Mesothelial cell of epicardium (in vitro differentiated cells): Measurements from ENCODE around the gene FDPS. TPM values are rescaled to one million over a fixed set of nuclear protein-coding genes. Genes with fewer than 3 reads are reported as not detected.

ENCODE experiments used
- DNase-seq, 2 experiments: peaks; one replicate each; pipeline ENCODE4 v3.0.0; 2021; ENCODE audit warnings: low spot score in 2 of 2; ENCODE audit not compliant: unreplicated experiment in 2 of 2
- H3K27ac Mint-ChIP-seq: 2 replicates; pipeline ENCODE4 v1.8.0; 2021; ENCODE audit warnings: mixed read lengths
- H3K27me3 Mint-ChIP-seq: 2 replicates; pipeline ENCODE4 v1.8.0; 2021; ENCODE audit warnings: low read depth, mixed read lengths
- H3K36me3 Mint-ChIP-seq: 2 replicates; pipeline ENCODE4 v1.8.0; 2021; ENCODE audit warnings: mixed read lengths
- H3K4me1 Mint-ChIP-seq: 2 replicates; pipeline ENCODE4 v1.8.0; 2021; ENCODE audit warnings: mixed read lengths
- H3K4me3 Mint-ChIP-seq: 2 replicates; pipeline ENCODE4 v1.8.0; 2021; ENCODE audit warnings: mild to moderate bottlenecking, moderate library complexity, mixed read lengths
- H3K9me3 Mint-ChIP-seq: 2 replicates; pipeline ENCODE4 v1.8.0; 2021; ENCODE audit warnings: mixed read lengths
- CTCF ChIP-seq: fragments of 200-600 bp; sonication (generic); IDR thresholded peaks from one replicate; pipeline ENCODE4 v1.5.0; 2021; ENCODE audit warnings: antibody characterized with exemption; ENCODE audit not compliant: unreplicated experiment
- microRNA-seq: library from miRNA; unstranded; fragments of <30 nt; microRNA quantifications from one replicate; pipeline ENCODE4 v1.2.0, GENCODE V29; 2021; ENCODE audit warnings: inconsistent platforms, mixed read lengths
- total RNA-seq: library from RNA; stranded (reverse); gene quantifications from 3 replicates; pipeline ENCODE4 v1.2.1, GENCODE V29; 2021

Gene FDPS
- total RNA-seq, 1 donor from 2014 or later, result 153 TPM

- no peak for DNase-seq
- Mint-ChIP-seq H3K4me3 (no peak overlapping the region), H3K27ac (peak overlapping the region; percentile 44), H3K36me3 (peaks cover 48% of the 10 kb centered on the region), H3K27me3 (no peaks in the 10 kb centered on the region), H3K4me1 (no peaks in the 10 kb centered on the region), H3K9me3 (no peaks in the 10 kb centered on the region)
- no peak for TF ChIP-seq CTCF
Observed at GRCh38 chr1:155334962-155335361, 26.3 kb downstream of the FDPS start.

- TF ChIP-seq CTCF, result no peak
- no peaks in the 10 kb centered on the region for H3K4me1 Mint-ChIP-seq
- peaks cover 57% of the 10 kb centered on the region for H3K36me3 Mint-ChIP-seq
- no peak overlapping the region for H3K4me3 Mint-ChIP-seq
- no peak for DNase-seq
- no peaks in the 10 kb centered on the region for H3K9me3 Mint-ChIP-seq
- no peak overlapping the region for H3K27ac Mint-ChIP-seq
- no peaks in the 10 kb centered on the region for H3K27me3 Mint-ChIP-seq
Observed at GRCh38 chr1:155339515-155340097, 30.9 kb downstream of the FDPS start.

GRCh38 chr1:155342842-155343241, 34.2 kb downstream of the FDPS start:
- H3K4me1 Mint-ChIP-seq, result no peaks in the 10 kb centered on the region

GRCh38 chr1:155352631-155353030, 44.0 kb downstream of the FDPS start:
- H3K27me3 Mint-ChIP-seq, result no peaks in the 10 kb centered on the region
- H3K36me3 Mint-ChIP-seq, result peaks cover 59% of the 10 kb centered on the region
- H3K9me3 Mint-ChIP-seq, result no peaks in the 10 kb centered on the region
- H3K27ac Mint-ChIP-seq, result no peak overlapping the region
- no peaks in the 10 kb centered on the region for H3K4me1 Mint-ChIP-seq
- DNase-seq, result no peak
- TF ChIP-seq CTCF, result no peak
- no peak overlapping the region for H3K4me3 Mint-ChIP-seq

More at GRCh38 chr1:155342842-155343241, 34.2 kb downstream of the FDPS start:
- H3K27me3 Mint-ChIP-seq, result no peaks in the 10 kb centered on the region
- TF ChIP-seq CTCF, result no peak
- no peaks in the 10 kb centered on the region for H3K9me3 Mint-ChIP-seq
- H3K36me3 Mint-ChIP-seq, result peaks cover 61% of the 10 kb centered on the region
- no peak for DNase-seq
- no peak overlapping the region for H3K27ac Mint-ChIP-seq
- H3K4me3 Mint-ChIP-seq, result no peak overlapping the region

GRCh38 chr1:155360051-155360450, 51.4 kb downstream of the FDPS start:
- Mint-ChIP-seq H3K4me1 (no peaks in the 10 kb centered on the region), H3K27me3 (no peaks in the 10 kb centered on the region), H3K9me3 (no peaks in the 10 kb centered on the region), H3K27ac (no peak overlapping the region), H3K36me3 (peaks cover 36% of the 10 kb centered on the region), H3K4me3 (no peak overlapping the region)
- DNase-seq, result no peak
- TF ChIP-seq CTCF, result no peak

Small RNAs within 50 kb of the gene (microRNA-seq; reads per million reads assigned to microRNA genes)
- not detected for gene MIR555

Other genes with a start within 250 kb of the FDPS start
- gene EFNA4, start 245.1 kb upstream of the FDPS start, total RNA-seq, result 30.8 to 31.2 TPM (median 30.9 TPM) in 3 replicates
- gene EFNA3, start 230.0 kb upstream of the FDPS start, total RNA-seq, result 14.6 to 17.8 TPM (median 15.4 TPM) in 3 replicates
- gene EFNA1, start 181.0 kb upstream of the FDPS start, total RNA-seq, result 92.4 to 94.8 TPM (median 93.1 TPM) in 3 replicates
- 25.6 to 33.5 TPM (median 25.9 TPM) in 3 replicates for gene SLC50A1, start 173.0 kb upstream of the FDPS start, total RNA-seq
- gene DPM3, start 168.3 kb upstream of the FDPS start, total RNA-seq, result 49.7 to 60.9 TPM (median 54.1 TPM) in 3 replicates
- gene KRTCAP2, start 135.6 kb upstream of the FDPS start, total RNA-seq, result 120 to 143 TPM (median 123 TPM) in 3 replicates
- 5.7 to 6.6 TPM (median 6.3 TPM) in 3 replicates for gene TRIM46, start 135.0 kb upstream of the FDPS start, total RNA-seq
- 53.1 to 57.9 TPM (median 54.0 TPM) in 3 replicates for gene THBS3, start 101.0 kb upstream of the FDPS start, total RNA-seq
- 33.9 to 35.7 TPM (median 33.9 TPM) in 3 replicates for gene MTX1, start 100.2 kb upstream of the FDPS start, total RNA-seq
- 51.9 to 56.1 TPM (median 56.0 TPM) in 3 replicates for gene ENTREP3, start 53.4 kb upstream of the FDPS start, total RNA-seq
- gene SCAMP3, start 46.5 kb upstream of the FDPS start, total RNA-seq, result 46.8 to 50.5 TPM (median 49.8 TPM) in 3 replicates
- gene CLK2, start 35.4 kb upstream of the FDPS start, total RNA-seq, result 104 to 108 TPM (median 105 TPM) in 3 replicates
- gene HCN3, start 31.4 kb upstream of the FDPS start, total RNA-seq, result 12.9 to 13.6 TPM (median 13.1 TPM) in 3 replicates
- 0.11 TPM in 1 of 3 replicates, not detected in the others for gene PKLR, start 7.4 kb upstream of the FDPS start, total RNA-seq
- 55.0 to 57.0 TPM (median 55.5 TPM) in 3 replicates for gene RUSC1, start 12.0 kb downstream of the FDPS start, total RNA-seq